ENCODE results near the gene SSTR3.
"Not testable (repeated sequence)": the region's sequence is repeated elsewhere in the genome, so short reads cannot be mapped to it uniquely, and the experiment has no call there.

The SSTR3 gene

GRCh38 chr22:37241351-37242142 is 29.3 kb upstream of the SSTR3 start:
- FAIRE-seq = no peak

- FAIRE-seq = no peak
Measured at GRCh38 chr22:37240941-37241320, 28.7 kb upstream of the SSTR3 start.

DNA sequence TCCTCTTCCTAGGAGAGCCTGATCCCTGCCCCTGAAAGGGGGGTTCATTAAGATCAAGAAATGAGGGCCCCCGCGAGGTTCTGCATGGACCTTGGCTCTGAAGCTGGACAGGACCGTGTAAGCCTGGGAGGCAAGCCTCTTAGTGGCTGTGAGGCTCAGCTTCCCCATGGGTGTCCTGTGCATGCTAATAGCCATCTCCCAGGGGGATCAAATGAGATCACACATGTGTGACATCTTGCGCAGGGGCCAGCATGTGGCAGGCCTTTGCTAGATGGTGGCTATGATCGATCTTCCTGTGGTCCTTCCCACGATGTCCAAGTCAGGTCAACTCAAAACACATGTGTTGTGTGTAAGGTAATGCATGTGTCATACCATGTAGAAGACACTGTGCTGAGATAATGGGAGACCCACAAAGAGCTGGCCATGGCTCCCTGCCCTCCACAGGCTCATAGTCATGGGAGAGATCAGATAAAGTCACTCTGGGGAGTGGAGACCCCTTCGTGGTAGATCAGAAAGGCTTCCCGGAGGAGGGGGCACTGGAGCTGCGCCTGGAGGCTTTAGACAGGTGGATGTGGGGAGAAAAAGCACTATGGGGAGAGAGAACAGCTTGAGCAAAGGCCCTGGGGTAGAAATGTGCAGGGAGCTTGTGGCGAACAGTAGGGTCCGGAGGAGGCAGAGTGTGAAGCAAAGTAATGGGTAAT is 28.1 kb upstream of the SSTR3 start:
- no peak for FAIRE-seq

DNA sequence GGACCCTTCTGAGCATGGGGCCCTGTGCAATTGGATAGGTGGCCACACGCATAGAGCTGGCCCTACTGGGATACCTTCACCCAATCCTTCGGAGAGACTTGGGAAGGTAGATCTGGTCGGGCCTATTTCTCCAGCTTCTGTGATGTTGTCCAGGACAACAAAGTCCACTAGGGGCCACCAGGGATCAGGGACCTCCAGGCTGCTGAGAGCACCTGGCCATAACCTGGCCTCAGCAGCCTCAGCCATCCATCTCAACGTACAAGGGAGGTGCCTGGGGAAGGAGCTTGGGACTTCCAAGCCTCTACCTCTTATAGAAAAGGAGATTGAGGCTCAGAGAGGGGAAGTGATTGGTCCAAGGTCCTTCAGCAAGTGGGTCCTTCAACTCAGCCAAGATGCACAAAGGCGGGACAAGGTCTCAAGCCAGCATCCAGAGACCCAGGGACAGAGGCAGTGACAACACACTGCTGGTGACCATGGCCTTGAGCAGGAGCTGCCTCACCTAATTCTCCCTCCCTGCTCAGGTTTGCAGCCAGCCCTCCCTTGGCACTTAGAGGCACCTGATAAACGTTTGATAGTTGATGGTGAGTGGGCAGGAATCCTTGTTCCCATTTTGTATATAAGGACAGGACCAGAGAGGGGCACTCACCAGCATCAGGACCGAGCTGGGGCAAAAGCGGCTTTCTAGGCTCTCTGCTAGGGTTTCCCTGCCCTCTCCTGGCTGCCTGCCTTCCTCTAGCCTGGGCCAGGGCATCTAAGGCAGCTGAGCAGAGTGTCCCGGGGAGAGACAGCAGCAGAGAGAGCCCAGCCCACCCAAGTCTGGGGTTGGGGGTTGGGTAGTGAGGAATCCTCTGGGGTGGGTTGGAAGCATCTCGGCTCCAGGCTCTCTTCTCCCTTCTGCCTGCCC is 27.3 kb upstream of the SSTR3 start:
- FAIRE-seq = no peak

GRCh38 chr22:37237371-37238268 is 25.3 kb upstream of the SSTR3 start:
- FAIRE-seq = no peak

- no peak for FAIRE-seq
Measured at GRCh38 chr22:37235897-37236607, 23.8 kb upstream of the SSTR3 start.

- FAIRE-seq = no peak
Measured at GRCh38 chr22:37234736-37235711, 22.7 kb upstream of the SSTR3 start.

DNA sequence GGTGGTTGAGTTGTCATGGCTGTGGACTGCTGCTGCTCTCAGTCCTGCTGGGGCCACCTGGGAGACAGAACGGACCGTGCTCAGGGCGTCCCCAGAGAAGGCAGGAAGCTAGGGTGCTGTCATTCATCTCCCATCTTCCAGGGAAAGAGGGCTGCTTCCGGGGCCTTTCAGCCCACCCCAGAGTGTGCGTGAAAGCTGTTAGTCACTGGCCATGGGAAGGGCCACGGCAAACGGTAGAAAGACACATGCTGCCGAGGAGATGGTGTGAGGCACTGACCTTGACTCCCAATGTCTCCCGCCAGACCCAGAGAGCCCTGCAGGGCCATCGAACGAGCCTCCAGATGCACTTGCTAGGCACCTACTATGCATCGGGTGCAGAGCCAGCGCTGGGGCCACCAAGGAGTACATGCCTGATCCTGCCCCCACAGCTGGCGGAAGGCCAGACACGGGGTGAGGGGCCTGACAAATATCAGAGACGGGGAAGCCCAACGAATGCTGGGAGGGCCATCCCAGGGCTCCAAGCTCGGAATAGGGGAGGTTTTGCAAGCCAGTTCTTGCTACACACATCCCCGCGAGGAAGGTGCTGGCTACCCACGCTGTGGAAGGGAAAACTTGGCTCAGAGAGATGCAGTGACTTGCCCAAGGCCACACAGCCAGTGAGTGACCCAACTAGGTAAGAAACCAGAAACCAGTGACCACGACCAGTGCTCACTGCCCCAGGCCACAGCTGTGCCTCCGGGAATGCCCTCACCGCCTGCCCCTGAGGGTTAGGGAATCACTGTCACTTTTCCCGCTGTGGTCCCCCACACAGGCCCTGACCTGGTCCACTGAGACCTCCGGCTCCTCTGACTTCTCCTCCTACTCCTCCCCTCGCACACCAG is 21.7 kb upstream of the SSTR3 start:
- no peak for FAIRE-seq

DNA sequence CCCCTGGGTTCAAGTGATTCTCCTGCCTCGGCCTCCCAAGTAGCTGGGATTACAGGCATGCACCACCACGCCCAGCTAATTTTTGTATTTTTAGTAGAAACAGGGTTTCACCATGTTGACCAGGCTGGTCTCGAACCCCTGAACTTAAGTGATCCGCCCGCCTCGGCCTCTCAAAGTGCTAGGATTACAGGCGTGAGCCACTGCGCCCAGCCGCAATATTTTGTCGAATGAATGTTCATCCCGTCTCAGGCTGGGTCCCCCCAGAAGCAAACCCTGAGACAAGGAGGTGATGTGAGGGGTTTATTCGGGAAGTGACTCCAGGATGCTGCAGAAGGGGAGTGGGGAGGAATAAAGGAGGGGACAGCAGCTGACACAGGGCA is 21.1 kb upstream of the SSTR3 start:
- not testable (repeated sequence) for FAIRE-seq

DNA sequence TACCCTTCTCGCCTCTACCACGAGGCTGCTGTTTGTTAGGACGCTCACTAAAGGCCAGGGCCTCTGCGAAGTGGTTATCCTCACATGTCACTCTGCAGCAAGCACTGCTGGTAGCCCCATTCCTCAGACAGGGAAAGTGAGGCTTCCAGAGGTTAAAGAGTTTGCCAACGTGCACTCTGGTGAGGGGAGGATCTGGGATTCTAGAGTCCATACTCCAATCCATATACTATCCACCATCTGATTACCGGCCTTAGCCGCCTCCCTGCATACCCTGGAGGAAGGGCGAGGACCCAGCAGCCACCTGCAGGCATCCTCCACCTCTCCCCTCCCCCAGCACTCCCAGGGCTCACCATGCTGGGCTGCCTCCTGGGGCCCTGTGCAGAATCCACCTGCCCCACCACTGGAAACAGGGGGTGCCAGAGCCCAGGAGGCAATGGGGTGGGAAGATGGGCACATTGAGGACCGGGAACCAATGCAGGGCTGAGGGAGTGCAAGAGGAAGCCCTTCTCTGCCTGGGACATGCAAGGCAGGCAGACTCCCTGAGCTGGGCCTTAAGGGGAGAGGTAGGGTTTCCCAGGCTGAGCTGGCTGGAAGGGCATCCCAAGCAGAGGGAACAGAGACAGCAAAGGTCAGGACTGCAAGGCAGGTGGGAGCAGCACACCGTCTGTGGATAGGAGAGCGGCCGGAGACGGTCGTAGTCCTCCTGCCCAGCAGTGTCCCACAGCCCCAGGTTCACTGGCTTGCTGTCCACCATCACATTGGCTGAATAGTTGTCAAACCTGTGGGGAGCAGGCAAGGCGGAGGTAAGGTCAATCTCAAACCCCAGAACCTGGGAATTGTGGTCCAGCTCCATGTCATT is 20.1 kb upstream of the SSTR3 start:
- no peak for FAIRE-seq

- no peak for FAIRE-seq
Measured at GRCh38 chr22:37231406-37232139, 19.3 kb upstream of the SSTR3 start.

DNA sequence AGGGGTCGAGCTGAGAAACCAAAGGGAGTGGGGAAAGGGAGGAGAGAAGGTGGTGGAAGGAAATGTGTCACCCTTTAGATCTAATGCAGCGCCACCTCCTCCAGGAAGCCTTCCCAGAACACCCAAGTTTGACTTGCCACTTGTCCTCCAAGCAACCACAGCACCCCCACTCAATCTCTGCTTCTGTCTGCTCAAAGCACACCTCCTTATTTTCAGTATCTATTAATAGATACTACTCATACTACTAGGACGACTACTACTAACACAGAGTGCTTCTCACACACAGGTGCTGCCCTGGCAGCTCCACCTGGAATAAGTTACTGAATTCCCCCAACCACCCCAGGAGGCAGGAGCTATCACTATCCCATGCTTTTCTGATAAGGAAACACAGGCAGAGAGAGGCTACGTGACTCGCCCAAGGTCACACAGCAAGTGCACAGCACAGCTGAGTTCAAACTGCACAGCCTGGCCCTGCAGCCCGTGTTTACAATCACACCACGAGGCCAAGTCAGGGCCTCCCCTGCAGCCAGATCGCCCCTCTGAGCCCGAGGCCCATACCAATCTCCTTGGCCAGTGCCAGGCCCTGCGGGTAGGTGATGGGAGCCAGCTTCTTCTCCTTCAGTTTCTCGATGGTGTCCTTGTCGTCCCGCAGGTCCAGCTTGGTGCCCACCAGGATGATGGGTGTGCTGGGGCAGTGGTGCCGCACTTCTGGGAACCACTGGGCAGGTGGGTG is 18.6 kb upstream of the SSTR3 start:
- no peak for FAIRE-seq

DNA sequence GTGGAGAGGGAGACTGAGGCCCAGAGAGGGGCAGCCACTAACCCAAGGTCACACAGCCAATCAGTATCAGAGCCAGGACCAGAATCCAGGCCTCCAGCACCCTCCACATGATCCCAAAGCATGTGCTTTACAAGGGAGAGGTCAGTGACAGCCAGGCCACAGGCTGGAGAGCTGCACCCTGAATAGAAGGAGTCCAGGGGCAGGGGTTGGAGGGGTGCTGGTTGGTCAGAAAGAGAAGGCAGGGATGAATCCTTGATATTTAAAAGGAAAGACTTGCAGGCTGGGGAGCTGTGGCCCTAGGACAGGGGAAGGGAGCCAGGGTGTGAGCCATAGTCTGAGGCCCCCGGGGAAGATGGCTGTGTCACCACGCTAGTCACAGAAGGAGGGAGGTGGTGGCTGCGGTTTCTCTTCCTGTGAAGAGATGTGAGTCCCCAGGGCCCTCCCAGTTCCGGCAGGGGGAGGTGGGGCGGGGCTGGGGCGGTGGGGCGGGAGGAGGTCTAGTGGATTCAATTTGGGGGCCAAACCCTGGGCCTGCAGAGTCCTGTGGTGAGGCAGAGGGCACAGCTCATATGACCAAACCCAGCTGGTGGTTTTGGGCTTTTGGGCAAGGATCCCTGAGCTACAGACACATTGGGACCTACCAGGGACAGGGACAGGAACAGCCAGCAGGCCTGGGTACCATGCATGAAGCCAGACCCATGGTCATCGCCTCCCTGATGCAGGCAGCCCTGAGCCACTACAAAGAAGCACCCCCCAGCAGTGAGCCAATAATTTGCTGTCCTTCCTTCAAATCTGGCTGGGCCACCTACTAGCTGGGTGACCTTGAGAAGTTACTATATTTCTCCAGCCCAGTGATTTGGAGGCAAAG is 17.8 kb upstream of the SSTR3 start:
- no peak for FAIRE-seq

- no peak for FAIRE-seq
Measured at GRCh38 chr22:37229012-37229804, 16.9 kb upstream of the SSTR3 start.
